ENCODE data around the gene DCAKD.

DCAKD gene

GRCh38 chr17:45030733-45031132 lies 20.7 kb downstream of the DCAKD start:
- DNase-seq, result no peak

DNA sequence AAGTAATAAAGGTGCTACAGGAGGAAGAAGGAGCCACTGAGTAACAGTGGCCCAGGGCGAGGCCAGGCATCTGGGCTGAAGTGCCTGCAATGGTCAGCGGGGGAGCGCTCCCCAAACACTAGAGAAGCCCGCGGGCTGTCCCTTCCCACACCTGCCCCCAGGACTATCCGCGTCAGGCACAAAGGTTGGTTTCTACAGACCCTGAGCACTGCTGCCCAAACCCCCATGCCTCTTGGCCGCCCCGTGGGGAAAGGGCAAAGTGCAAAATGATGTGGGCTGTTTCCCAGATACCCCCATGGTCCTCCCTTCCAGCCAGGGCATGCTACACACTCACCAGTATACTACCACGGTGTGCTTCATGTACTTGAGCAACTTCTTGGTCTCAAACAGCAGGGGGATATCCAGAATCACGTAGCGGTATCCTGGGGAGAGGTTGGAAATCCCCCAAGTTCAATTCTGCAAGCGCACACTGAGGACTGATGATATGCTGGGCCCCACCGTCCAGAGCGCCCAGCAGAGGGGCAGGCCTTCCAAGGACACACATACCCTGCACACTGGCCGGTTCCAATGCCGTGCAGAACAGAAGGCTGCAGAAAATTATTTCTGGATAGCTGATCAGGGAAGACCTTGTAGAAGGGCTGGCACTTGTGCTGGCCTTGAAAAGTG lies 21.5 kb downstream of the DCAKD start:
- DNase-seq, result no peak

DNA sequence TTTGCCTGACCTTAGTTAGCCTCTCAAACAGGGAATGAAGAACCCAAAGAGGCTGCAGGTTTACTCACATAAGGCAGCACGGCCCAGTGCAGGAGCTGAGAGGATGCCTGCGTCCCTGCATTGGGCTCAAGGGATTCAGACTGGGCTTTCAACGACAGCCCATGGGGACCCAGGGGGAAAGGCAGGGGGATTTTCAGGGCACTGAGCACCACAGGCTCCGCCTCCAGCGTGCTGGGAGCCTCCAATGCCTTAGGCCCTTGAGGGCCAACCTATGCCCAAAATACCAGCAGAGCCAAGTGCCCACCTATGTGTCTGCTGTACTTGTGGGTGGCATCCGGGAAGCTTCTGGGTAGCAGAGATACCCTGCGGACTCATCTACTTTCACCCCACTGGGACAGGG lies 22.3 kb downstream of the DCAKD start:
- no peak for DNase-seq

DNA sequence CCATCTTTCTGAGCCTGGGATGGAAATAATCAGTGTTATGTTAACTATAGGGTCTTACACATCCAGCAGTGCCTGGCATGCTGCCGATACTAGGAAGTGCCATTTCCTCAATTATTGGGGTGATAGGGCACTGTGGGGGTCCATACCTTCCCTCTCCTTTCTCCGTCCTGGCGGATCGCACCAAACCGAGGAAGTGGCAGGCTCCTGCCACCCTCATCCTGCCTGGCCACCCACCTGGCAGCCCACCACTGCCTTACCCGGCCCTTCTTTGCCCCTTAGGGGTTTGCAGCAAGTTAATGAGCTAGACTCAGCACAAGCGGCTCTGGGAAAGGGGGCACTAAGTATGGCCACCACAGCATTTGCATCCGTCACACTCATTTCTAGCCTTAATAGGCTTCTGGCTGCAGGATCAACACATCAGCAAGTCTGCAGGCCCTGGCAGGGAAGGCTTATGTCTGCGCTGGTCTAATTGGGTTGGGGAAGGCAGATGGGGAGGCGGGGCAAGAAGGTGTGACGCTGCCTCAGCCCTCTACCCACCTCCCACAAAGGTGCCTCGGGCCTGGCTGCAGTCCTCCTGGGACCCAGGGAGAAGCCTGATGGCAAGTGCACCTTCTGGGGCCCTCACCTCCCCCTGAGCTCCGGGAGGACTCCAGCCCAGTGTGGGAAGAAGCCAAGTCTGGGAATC lies 28.6 kb downstream of the DCAKD start:
- no peak for DNase-seq

DNA sequence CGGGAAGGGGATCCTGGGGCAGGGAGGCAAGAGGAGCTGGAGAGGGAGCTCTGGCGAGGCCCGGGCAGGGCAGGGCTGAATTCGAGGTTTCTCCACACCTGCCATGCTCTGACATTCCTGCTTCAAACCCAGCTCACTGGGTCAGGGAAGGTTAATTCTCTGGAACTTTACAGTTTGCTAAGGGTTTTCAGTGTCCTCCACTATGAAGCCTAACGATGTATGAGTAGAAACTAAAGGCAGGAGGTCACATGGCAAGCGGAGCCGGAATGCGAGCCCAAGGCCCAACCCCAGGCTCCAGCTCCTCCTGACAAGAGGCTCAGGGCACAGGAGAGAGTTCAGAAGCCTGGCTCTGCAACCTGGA lies 29.2 kb downstream of the DCAKD start:
- no peak for DNase-seq

DNA sequence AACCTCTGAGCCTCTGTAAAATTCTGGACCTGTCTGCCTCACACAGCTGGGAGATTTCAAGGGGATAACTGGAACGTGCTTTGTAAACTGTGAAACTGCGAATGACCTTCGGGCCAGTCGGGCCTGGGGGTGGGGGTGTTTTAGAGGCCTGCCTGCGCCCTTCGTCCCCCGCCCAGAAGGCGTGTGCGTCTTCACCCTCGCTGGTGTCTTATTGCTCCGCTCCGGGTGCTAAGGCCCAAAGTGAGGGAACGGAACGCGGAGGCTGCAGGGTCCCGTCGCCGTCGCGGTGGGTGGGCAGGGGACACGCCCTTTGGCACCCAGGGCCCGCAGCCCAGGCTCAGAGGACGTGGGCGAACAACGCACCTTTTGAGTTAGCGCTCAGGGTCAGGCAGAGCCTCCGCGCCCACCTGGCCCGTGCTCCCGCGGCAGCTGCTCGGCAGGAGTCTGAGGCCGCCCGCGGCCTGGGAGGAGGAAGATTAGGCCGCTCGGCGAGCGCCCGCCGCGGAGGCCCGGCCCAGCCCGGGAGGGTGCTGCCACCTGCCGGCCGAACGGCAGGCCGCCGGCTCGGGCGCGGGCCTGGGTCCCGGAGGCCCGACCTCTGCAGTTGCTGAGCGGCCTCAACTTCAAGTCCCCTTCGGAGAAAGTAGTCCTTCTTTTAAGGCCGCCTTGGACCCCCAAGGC lies 29.7 kb downstream of the DCAKD start:
- peak; percentile 62 for DNase-seq

DNA sequence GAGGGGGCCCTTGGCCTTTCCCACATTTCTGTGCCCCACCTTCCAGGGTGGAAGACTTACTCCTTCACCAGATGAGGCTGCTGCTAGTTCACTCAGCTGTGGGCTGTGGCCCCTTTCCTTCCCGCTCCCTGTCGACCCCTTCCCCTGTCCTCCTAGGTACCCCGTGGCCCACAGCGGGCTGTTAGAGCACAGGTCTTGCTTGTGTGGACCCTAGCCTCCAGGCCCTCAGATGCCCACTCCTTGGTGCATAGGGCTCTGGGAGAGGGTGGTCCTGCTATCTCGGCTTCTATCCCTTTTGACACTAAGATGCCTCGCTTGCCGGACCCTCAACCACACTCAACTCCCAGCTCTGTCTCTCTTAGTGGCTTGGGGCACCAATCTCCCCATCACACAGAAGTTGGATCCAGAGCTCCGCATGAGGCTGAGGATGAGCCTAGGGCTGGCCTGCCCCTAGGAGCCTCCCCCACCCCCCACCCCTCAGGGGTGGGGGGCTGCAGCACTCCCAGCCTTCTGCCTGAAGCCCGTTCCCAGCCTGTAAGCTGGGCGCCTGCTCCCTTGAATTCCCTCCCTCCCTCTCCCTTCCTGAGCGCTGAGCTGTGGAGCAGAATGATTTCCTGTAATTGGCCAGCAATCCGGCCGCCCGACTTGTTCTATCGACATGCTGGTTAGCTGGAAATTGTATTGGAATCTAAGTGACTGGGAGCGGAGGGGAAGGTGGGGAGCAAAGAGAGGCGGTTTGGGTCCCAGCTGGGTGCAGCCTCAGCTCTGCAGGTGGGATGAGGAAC lies 30.9 kb downstream of the DCAKD start:
- DNase-seq, result peak; percentile 35

DNA sequence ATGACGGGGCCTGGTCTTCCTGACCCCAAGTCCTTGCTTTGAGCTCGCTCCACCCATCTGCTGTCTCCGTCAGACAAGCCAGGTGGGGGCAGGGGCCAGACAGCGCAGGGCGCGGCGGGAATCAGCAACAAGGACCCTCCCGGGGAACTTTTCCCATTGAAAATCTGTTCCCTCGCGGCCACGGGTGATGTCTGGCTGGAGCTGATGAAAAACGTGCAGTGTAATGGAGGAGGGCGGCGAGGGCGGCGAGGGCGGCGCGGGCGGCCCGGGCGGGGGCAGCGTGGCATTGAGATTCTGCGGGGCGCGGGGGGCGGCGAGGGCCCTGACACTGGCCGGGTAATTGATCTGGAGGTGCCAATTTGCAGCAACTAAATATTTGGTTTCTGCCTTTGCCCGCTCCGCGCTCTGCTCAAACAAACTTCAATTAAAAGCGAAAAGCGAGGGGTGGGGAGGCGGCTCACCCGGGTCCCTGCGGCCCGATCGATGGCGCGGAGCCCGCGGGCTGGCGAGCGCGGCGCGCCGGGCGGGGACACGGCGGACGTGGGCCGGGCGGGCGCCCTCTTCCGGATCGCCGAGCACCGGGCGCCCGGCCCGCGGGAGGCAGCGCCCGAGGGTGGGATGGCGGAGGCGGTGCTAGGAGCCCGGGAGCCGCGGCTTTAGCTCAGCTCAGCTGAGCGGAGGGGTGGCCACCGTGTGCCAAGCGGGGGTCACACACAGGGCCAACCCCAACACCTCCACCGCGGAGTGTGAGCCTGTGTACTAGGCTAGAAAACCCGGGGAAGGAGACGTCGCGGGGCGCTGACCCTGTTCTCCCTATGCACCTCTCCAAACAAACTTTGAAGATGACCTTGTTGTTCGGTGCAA lies 32.4 kb downstream of the DCAKD start:
- DNase-seq, result peak; percentile 62

GRCh38 chr17:45018514-45018847 lies 33.0 kb downstream of the DCAKD start:
- no peak for DNase-seq

DNA sequence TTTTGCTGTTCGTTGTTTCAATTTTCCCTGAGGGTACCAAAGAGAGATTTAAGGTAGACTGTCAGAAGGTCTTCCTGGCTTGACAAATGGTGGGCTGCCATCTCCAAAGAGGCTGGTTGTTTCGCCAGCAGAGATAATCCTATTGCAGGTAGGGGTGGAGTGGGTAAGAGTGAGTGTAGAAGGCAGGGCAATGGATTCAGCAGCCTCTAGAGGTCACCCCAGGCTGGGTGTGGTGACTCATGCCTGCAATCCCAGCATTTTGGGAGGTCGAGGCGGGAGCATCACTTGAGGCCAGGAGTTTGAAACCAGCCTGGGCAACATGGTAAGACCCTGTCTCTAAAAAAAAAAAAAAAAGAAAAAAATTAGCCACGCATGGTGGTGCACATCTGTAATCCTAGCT lies 34.6 kb downstream of the DCAKD start:
- DNase-seq, result peak; percentile 16

GRCh38 chr17:45016237-45016636 lies 35.2 kb downstream of the DCAKD start:
- no peak for DNase-seq

- DNase-seq, result no peak
These were observed 38.1 kb downstream of the DCAKD start for GRCh38 chr17:45013021-45013997.

GRCh38 chr17:45011767-45012166 lies 39.7 kb downstream of the DCAKD start:
- no peak for DNase-seq

GRCh38 chr17:45009676-45010467 lies 41.6 kb downstream of the DCAKD start:
- no peak for DNase-seq

DNA sequence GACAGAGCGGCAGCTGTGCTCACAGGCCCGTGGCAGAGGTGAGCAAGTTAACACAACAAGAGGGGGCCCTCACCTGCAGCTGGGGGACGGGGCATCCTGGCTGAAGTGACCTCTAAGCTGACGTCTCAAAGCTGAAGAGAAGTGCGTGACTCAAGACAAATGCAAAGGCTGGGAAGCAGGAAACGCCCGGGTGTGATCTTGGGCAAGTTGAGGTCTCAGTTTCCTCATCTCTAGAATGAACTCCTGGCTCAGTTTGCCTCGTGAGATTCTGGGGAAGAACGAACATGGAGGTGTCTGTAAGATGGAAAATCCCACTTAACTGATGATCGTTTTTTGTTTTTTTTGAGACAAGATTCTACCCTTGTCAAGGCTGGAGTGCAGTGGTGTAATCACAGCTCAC lies 43.2 kb downstream of the DCAKD start:
- DNase-seq, result no peak

- no peak for DNase-seq
These were observed 44.4 kb downstream of the DCAKD start for GRCh38 chr17:45006927-45007461.

- DNase-seq, result no peak
These were observed 45.7 kb downstream of the DCAKD start for GRCh38 chr17:45005700-45006099.

DNA sequence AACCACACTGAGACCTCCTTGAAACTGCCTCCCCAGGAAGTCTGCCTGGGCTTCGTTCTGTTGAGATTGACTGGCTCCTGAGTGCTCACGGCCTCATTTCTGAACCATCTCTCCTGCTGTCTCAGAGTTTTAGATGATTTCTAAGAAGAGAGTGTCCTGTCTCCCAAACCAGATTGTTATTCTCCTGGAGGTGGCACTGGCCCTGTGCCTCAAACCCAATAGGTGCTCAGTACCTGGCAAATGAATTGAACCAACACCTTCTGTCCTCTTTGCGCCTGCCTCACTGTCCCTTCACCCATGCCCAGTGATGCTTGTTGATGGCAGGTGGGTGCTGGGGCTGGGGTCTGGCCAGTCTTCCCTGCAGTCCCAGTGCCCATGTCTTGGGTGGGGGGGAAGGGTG lies 47.0 kb downstream of the DCAKD start:
- no peak for DNase-seq

GRCh38 chr17:45003877-45004276 lies 47.6 kb downstream of the DCAKD start:
- no peak for DNase-seq

DNA sequence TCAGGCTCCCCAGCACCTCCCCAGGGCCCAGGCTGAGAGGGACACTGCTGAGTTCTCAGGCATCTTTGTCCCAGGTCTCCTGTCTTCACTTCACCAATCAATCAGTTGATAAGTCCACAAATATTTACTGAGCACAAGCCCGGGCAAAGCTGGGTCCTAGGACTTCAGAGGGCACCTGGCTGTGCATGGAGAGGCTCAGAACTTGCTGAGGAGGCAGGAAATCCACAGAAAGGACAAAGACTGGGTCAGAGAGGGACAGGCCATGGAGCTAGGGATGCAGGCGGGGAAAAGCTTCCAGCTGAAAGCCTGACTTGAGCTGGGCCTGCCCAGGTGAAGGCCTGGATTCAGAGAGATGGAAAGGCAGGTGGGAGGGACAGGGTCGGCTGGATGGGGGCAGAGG lies 50.1 kb downstream of the DCAKD start:
- DNase-seq, result no peak

Data from fibroblast of skin of back (primary cell).